B cell (primary cell): Measurements from ENCODE around the gene COL8A2. TPM values are rescaled to one million over a fixed set of nuclear protein-coding genes. Genes with fewer than 3 reads are reported as not detected.

Experiments
- ATAC-seq: fragments of 200-7000 bp; cut with Tn5 transposase; one replicate; pipeline ENCODE4 v1.10.0; 2021; ENCODE audit warnings: low read depth, mild to moderate bottlenecking, moderate number of reproducible peaks, moderate library complexity
- CTCF ChIA-PET: fragments of 350-600 bp; sonication (Branson Sonifier 250); formaldehyde crosslinking; loops from one replicate; lab custom pipeline; 2021; ENCODE audit warnings: antibody characterized with exemption, inconsistent platforms; lab: Charles Lee
- POLR2A ChIA-PET: fragments of 350-600 bp; sonication (Branson Sonifier 250); formaldehyde crosslinking; loops from one replicate; lab custom pipeline; 2021; ENCODE audit warnings: antibody characterized with exemption; lab: Charles Lee
- DNase-seq: peaks from one replicate; pipeline ENCODE4 v3.0.0; 2013
- H2AFZ ChIP-seq: 2 replicates; pipeline ENCODE4 v1.6.1; 2012; ENCODE audit warnings: mild to moderate bottlenecking, low read depth, low read length; ENCODE audit not compliant: insufficient read depth, poor library complexity, severe bottlenecking
- H3K27ac ChIP-seq, 2 donors: 1 replicate in 1 of 2; 2 replicates in 1 of 2; pipeline ENCODE4 v1.5.1; 2012 to 2013; ENCODE audit warnings: low read length in 2 of 2, mild to moderate bottlenecking in 2 of 2, moderate library complexity in 1 of 2
- H3K27me3 ChIP-seq, 4 experiments: fragments of 200-600 bp in 1 of 4; sonication (generic) in 1 of 4; replicated peaks in 1 of 4; 1 replicate in 2 of 4; 2 replicates in 2 of 4; pipeline versions ENCODE4 v1.6.1 to v1.7.0; 2013 to 2016; ENCODE audit warnings: low read length in 3 of 4, mild to moderate bottlenecking in 2 of 4, mixed read lengths in 1 of 4, moderate library complexity in 1 of 4; ENCODE audit not compliant: insufficient read depth in 4 of 4, control insufficient read depth in 3 of 4; ENCODE audit errors: control extremely low read depth in 1 of 4
- H3K36me3 ChIP-seq, 2 experiments: replicated peaks in 1 of 2; 1 replicate in 1 of 2; 2 replicates in 1 of 2; pipeline versions ENCODE4 v1.6.1 to v1.7.1; 2013; ENCODE audit warnings: low read length in 1 of 2; ENCODE audit not compliant: insufficient read depth in 2 of 2, control insufficient read depth in 1 of 2; ENCODE audit errors: control extremely low read depth in 1 of 2, extremely low read depth in 1 of 2
- H3K4me1 ChIP-seq, 2 donors: fragments of 200-600 bp in 1 of 2; sonication (generic) in 1 of 2; 1 replicate in 1 of 2; 2 replicates in 1 of 2; pipeline versions ENCODE4 v1.5.1 to v1.6.1; 2013 to 2017; ENCODE audit warnings: low read length in 2 of 2; ENCODE audit not compliant: control insufficient read depth in 2 of 2, insufficient read depth in 2 of 2
- H3K4me2 ChIP-seq: replicated peaks from 2 replicates; pipeline ENCODE3; 2012; ENCODE audit warnings: mild to moderate bottlenecking, low read depth, low read length; ENCODE audit not compliant: poor library complexity, severe bottlenecking
- H3K4me3 ChIP-seq, 5 experiments: fragments of 200-600 bp in 1 of 5; sonication (generic) in 1 of 5; 1 replicate in 3 of 5; 2 replicates in 2 of 5; pipeline versions ENCODE4 v1.5.1 to v1.7.0; 2011 to 2016; ENCODE audit warnings: low read length in 4 of 5, mild to moderate bottlenecking in 4 of 5, low read depth in 2 of 5, control low read depth in 1 of 5, moderate library complexity in 1 of 5; ENCODE audit not compliant: insufficient read depth in 1 of 5; ENCODE audit errors: control extremely low read depth in 1 of 5, extremely low read depth in 1 of 5
- H3K79me2 ChIP-seq: fragments of 200-600 bp; sonication (generic); one replicate; pipeline ENCODE4 v1.6.0; 2016; ENCODE audit warnings: low read length; ENCODE audit not compliant: control insufficient read depth, insufficient read depth
- H3K9ac ChIP-seq: fragments of 200-600 bp; sonication (generic); 2 replicates; pipeline ENCODE4 v1.6.1; 2017; ENCODE audit warnings: mild to moderate bottlenecking, low read length, moderate library complexity
- H3K9me3 ChIP-seq, 3 donors: one replicate each; pipeline versions ENCODE4 v1.6.1 to v1.7.1; 2013; ENCODE audit warnings: low read length in 2 of 3; ENCODE audit not compliant: control insufficient read depth in 2 of 3, insufficient read depth in 1 of 3; ENCODE audit errors: control extremely low read depth in 1 of 3
- H4K20me1 ChIP-seq: 2 replicates; pipeline ENCODE4 v1.6.0; 2012; ENCODE audit warnings: mild to moderate bottlenecking, low read length; ENCODE audit not compliant: insufficient read depth, control insufficient read depth, poor library complexity, severe bottlenecking
- H3K27ac Mint-ChIP-seq: one replicate; pipeline ENCODE4 v1.8.0; 2021; ENCODE audit warnings: mixed read lengths
- H3K27me3 Mint-ChIP-seq: one replicate; pipeline ENCODE4 v1.8.0; 2021; ENCODE audit warnings: mixed read lengths
- H3K4me1 Mint-ChIP-seq: one replicate; pipeline ENCODE4 v1.8.0; 2021; ENCODE audit warnings: mixed read lengths
- H3K4me3 Mint-ChIP-seq: one replicate; pipeline ENCODE4 v1.8.0; 2021; ENCODE audit warnings: mixed read lengths
- H3K9me3 Mint-ChIP-seq: one replicate; pipeline ENCODE4 v1.8.0; 2022; ENCODE audit warnings: mixed read lengths; ENCODE audit not compliant: insufficient read depth
- EZH2 ChIP-seq: IDR thresholded peaks from 2 replicates; pipeline ENCODE4 v1.6.1; 2012; ENCODE audit warnings: borderline replicate concordance, low read depth, mild to moderate bottlenecking, moderate library complexity, low read length; ENCODE audit not compliant: insufficient read depth, poor library complexity, severe bottlenecking
- WGBS: methylation state at CpG from one replicate; pipeline ENCODE4 v1.1.5; 2013; ENCODE audit warnings: missing lambda C conversion rate; ENCODE audit not compliant: insufficient coverage; 5-methylcytosine and 5-hydroxymethylcytosine counted together
- intact Hi-C: fragments of 100-400 bp; cut with micrococcal nuclease; formaldehyde crosslinking; loops from one replicate; pipeline ENCODE4 v1.10.0; 2022
- polyA plus RNA-seq: library from polyadenylated mRNA; depleted of rRNA; stranded (reverse); fragments of >200 nt; gene quantifications from 2 replicates; pipeline ENCODE4 v1.2.3, GENCODE V29; 2012
- total RNA-seq, 2 donors: library from RNA; stranded (reverse); fragments of 120-200 nt in 1 of 2; gene quantifications; 1 replicate in 1 of 2; 2 replicates in 1 of 2; pipeline versions ENCODE4 v1.2.3 to v1.2.4, GENCODE V29; 2013 to 2022
- TF ChIP-seq, protein P1 (sequence below): fragments of 200-600 bp; IDR thresholded peaks from one replicate; pipeline ENCODE4 v1.8.0; 2022; ENCODE audit warnings: antibody characterized with exemption, mild to moderate bottlenecking

Gene COL8A2
- total and polyA plus RNA-seq, 2 donors (not counting 1 experiment from before 2014, with no cell fraction given), result 0.17 TPM; not detected in 1

DNA sequence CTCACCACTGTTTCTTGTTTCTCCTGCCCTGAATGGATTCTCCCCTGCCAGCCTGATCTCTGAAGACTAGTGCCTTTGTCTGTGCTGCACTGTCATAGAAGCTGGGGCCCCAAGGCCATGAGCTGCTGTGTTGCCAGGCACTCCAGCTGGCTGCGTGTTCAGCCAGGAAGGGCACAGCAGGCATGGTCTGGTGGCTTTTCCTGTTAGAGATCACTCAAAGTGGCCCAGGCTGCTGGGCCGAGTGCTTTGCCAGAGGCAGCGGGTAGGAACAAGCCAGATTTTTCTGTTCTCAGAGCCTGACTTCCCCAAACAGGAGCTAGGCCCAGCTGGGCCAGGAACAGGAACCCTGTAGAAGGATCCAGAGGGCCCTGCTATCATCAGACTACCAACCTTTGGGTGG is 31.1 kb downstream of the COL8A2 start:
- TF ChIP-seq EZH2, result no peak
- TF ChIP-seq, protein P1, sequence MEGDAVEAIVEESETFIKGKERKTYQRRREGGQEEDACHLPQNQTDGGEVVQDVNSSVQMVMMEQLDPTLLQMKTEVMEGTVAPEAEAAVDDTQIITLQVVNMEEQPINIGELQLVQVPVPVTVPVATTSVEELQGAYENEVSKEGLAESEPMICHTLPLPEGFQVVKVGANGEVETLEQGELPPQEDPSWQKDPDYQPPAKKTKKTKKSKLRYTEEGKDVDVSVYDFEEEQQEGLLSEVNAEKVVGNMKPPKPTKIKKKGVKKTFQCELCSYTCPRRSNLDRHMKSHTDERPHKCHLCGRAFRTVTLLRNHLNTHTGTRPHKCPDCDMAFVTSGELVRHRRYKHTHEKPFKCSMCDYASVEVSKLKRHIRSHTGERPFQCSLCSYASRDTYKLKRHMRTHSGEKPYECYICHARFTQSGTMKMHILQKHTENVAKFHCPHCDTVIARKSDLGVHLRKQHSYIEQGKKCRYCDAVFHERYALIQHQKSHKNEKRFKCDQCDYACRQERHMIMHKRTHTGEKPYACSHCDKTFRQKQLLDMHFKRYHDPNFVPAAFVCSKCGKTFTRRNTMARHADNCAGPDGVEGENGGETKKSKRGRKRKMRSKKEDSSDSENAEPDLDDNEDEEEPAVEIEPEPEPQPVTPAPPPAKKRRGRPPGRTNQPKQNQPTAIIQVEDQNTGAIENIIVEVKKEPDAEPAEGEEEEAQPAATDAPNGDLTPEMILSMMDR, result no peak
- no peak overlapping the region for H3K27ac Mint-ChIP-seq
- peaks cover 10% of the 10 kb centered on the region in 2 donors for H3K4me1 ChIP-seq
- H3K9ac ChIP-seq, result no peak overlapping the region
- H3K4me2 ChIP-seq, result no peak overlapping the region
- CTCF ChIA-PET, result interaction anchor here (2.2 to 2.3 kb wide), 2 partner anchors 94 to 192 kb away, joined by 7 to 8 read pairs; no protein-coding TSS in a partner anchor
- no peak overlapping the region for H3K4me3 ChIP-seq
- no peak overlapping the region for H3K4me3 Mint-ChIP-seq
- H3K27me3 Mint-ChIP-seq, result no peaks in the 10 kb centered on the region
- peaks cover 0 to 52% of the 10 kb centered on the region in 2 experiments for H3K36me3 ChIP-seq
- H3K4me1 Mint-ChIP-seq, result peaks cover 17% of the 10 kb centered on the region
- H3K79me2 ChIP-seq, result peaks cover 35% of the 10 kb centered on the region
- 92% methylated on average over 3 of the region's 3 CpGs for WGBS
- H3K27me3 ChIP-seq, result no peaks in the 10 kb centered on the region
- no peaks in the 10 kb centered on the region for H3K9me3 Mint-ChIP-seq
- H4K20me1 ChIP-seq, result no peaks in the 10 kb centered on the region
- no peak overlapping the region for H2AFZ ChIP-seq
- intact Hi-C loops, result no loop called here
- H3K9me3 ChIP-seq, result no peaks in the 10 kb centered on the region
- DNase-seq (no peak), ATAC-seq (no peak)
- H3K27ac ChIP-seq, result no peak overlapping the region
- POLR2A ChIA-PET, result no interaction called here

DNA sequence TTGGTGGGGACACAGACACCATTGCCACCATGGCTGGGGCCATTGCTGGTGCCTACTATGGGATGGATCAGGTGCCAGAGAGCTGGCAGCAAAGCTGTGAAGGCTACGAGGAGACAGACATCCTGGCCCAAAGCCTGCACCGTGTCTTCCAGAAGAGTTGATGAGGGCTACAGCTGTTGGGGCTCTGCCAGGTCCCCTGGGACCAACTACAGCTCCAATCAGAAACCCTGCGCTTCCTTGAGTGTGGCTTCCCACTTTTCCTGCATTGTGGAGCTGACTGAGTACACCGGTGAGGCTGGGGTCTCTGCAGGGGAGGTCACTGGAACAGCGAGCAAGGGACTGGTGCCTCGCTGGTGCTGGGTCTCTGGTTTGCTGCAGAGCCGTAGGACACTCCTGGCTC is 31.8 kb downstream of the COL8A2 start:
- no peak overlapping the region for H3K27ac ChIP-seq
- no peak overlapping the region for H3K27ac Mint-ChIP-seq
- H3K4me3 Mint-ChIP-seq, result no peak overlapping the region
- no peak overlapping the region for H2AFZ ChIP-seq
- TF ChIP-seq EZH2, result no peak
- TF ChIP-seq, protein P1, result no peak
- no peak for DNase-seq
- intact Hi-C loops, result no loop called here
- POLR2A ChIA-PET, result no interaction called here
- no peak overlapping the region for H3K9ac ChIP-seq
- H3K36me3 ChIP-seq, result peaks cover 0 to 52% of the 10 kb centered on the region in 2 experiments
- no peaks in the 10 kb centered on the region for H4K20me1 ChIP-seq
- H3K79me2 ChIP-seq, result peaks cover 40% of the 10 kb centered on the region
- H3K4me1 ChIP-seq, result peaks cover 12 to 14% of the 10 kb centered on the region in 2 donors
- no peaks in the 10 kb centered on the region for H3K27me3 ChIP-seq
- H3K9me3 Mint-ChIP-seq, result no peaks in the 10 kb centered on the region
- 100% methylated on average over 7 of the region's 7 CpGs for WGBS
- H3K4me1 Mint-ChIP-seq, result peaks cover 17% of the 10 kb centered on the region
- H3K9me3 ChIP-seq, result no peaks in the 10 kb centered on the region
- H3K27me3 Mint-ChIP-seq, result no peaks in the 10 kb centered on the region
- no peak overlapping the region for H3K4me3 ChIP-seq
- no peak for ATAC-seq
- no peak overlapping the region for H3K4me2 ChIP-seq
- CTCF ChIA-PET, result interaction anchor here (2.2 to 2.3 kb wide), 2 partner anchors 95 to 192 kb away, joined by 7 to 8 read pairs; no protein-coding TSS in a partner anchor
